Loucy (cell line): Measurements from ENCODE around the gene PDZD11.

ENCODE experiments used
- CTCF ChIP-seq: fragments of 200-600 bp; sonication (generic); conservative IDR thresholded peaks from 2 replicates; pipeline ENCODE4 v1.5.1; 2014; ENCODE audit warnings: mild to moderate bottlenecking, antibody characterized with exemption, low read length
- EZH2phosphoT487 ChIP-seq: fragments of 200-600 bp; IDR thresholded peaks from 2 replicates; pipeline ENCODE4 v1.6.1; 2018; ENCODE audit warnings: antibody characterized with exemption, mild to moderate bottlenecking, moderate library complexity, borderline replicate concordance

GRCh38 chrX:70241501-70241900 is 48.2 kb downstream of the PDZD11 start:
- TF ChIP-seq CTCF, result no peak
- TF ChIP-seq EZH2phosphoT487, result no peak
